Tibial nerve (tissue), 4 donors: ENCODE results near the gene NLRP9.

ENCODE experiments used
- CTCF ChIP-seq, 5 experiments: fragments of 200-600 bp in 3 of 5; fragments of 450-650 bp in 2 of 5; sonication (generic) in 3 of 5; IDR thresholded peaks; one replicate each; pipeline ENCODE4 v1.5.1; 2016 to 2019; ENCODE audit warnings: antibody characterized with exemption in 5 of 5, mild to moderate bottlenecking in 3 of 5, moderate library complexity in 2 of 5
- EP300 ChIP-seq, 2 donors: sonication (generic); formaldehyde crosslinking; IDR thresholded peaks; one replicate each; pipeline ENCODE4 v1.6.1; 2017; ENCODE audit warnings: antibody characterized with exemption in 2 of 2, mild to moderate bottlenecking in 1 of 2
- POLR2A ChIP-seq, 2 donors: fragments of 450-650 bp; IDR thresholded peaks; one replicate each; pipeline ENCODE4 v1.6.1; 2017; ENCODE audit warnings: antibody characterized with exemption in 2 of 2, mild to moderate bottlenecking in 2 of 2, moderate library complexity in 2 of 2

- no peak for TF ChIP-seq CTCF (IDR thresholded peaks at IDR 0.05)
- no peak for TF ChIP-seq POLR2A (IDR thresholded peaks at IDR 0.05)
- no peak for TF ChIP-seq EP300 (IDR thresholded peaks at IDR 0.05)
Observed at GRCh38 chr19:55717251-55717650, 21.0 kb downstream of the NLRP9 start.
